ENCODE measurements around the gene WRAP73.

Gene WRAP73

DNA sequence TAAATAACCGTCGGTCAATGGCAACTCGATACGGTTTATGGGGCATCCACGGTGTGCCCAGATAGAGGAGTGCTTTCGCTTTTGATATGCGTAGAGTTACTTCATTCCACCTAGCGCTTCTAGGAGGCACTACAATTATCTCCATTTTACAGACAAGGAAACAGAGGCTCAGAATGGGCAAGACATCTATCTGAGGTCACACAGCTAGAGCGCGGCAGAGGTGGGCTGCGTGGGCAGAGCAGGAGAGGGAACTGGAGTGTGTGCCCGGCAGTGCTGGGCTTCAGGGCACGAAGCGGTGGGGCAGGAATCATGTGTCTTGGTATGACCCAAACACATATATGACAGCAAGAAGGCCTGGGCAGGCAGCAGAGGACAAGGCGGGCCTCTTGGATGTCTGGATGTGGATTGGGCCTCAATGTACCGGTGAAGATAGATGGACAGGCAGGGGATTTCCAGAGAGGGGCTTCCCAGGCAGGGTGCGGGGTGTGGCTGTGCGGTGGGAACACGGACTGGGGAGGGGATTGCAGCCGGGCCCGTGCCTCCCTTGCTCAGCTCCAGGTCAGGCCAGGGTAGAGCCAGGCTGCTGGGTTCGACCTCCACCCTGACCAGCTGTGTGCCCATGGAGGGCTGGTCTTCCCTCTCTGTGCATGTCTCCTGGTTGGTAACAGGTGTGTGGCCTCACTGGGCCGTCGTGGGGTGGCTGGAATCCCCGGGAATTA lies 23.6 kb upstream of the WRAP73 start:
- TF ChIP-seq CTCF (IDR thresholded peaks at IDR 0.05; ENCODE audit: low read depth, low read length, missing control alignments), result no peak
- DNase-seq (ENCODE audit: low read depth), result no peak

GRCh38 chr1:3672971-3673361 lies 23.1 kb upstream of the WRAP73 start:
- DNase-seq (ENCODE audit: low read depth), result no peak
- no peak overlapping the region for H3K4me3 ChIP-seq (ENCODE audit: low read depth, low read length)
- TF ChIP-seq CTCF (IDR thresholded peaks at IDR 0.05; ENCODE audit: low read depth, low read length, missing control alignments), result no peak
- in situ Hi-C loops (cut with HindIII; ENCODE audit: low sequenced_read_pairs), result no loop called here

More for the DNA sequence above, 23.6 kb upstream of the WRAP73 start:
- in situ Hi-C loops (cut with HindIII; ENCODE audit: low sequenced_read_pairs), result no loop called here
- H3K4me3 ChIP-seq (ENCODE audit: low read depth, low read length), result no peak overlapping the region

- in situ Hi-C loops (cut with HindIII; ENCODE audit: low sequenced_read_pairs), result no loop called here
- no peak overlapping the region for H3K4me3 ChIP-seq (ENCODE audit: low read depth, low read length)
- no peak for TF ChIP-seq CTCF (IDR thresholded peaks at IDR 0.05; ENCODE audit: low read depth, low read length, missing control alignments)
- no peak for DNase-seq (ENCODE audit: low read depth)
Measured at GRCh38 chr1:3672231-3672970, 22.5 kb upstream of the WRAP73 start.

GRCh38 chr1:3671371-3672180 lies 21.7 kb upstream of the WRAP73 start:
- no peak for DNase-seq (ENCODE audit: low read depth)
- in situ Hi-C loops (cut with HindIII; ENCODE audit: low sequenced_read_pairs), result no loop called here
- H3K4me3 ChIP-seq (ENCODE audit: low read depth, low read length), result no peak overlapping the region
- no peak for TF ChIP-seq CTCF (IDR thresholded peaks at IDR 0.05; ENCODE audit: low read depth, low read length, missing control alignments)

DNA sequence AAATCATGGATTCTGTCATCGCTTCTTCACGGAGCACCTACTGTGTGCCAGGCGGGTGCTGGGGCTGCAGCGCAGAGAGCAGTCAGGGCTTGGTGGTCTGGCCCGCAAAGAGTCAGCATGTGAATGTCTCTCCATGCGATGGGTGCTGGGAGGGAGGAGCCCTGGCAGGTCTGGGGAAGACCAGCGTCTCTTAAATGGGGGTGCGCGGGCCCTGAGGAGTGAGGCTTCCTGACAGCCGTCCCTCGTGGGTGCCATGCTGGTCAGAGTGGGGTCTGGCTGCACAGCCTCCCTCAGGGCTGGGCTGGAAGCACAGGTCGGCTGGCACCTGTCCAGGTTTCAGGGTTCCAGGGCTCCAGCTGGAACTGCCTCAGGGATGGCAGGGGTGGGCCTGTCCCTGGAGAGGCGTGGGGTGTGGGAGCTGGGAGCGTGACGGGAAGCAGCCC lies 20.9 kb upstream of the WRAP73 start:
- in situ Hi-C loops (cut with HindIII; ENCODE audit: low sequenced_read_pairs), result no loop called here

More for the DNA sequence above, 20.9 kb upstream of the WRAP73 start:
- DNase-seq (ENCODE audit: low read depth), result no peak
- TF ChIP-seq CTCF (IDR thresholded peaks at IDR 0.05; ENCODE audit: low read depth, low read length, missing control alignments), result no peak
- no peak overlapping the region for H3K4me3 ChIP-seq (ENCODE audit: low read depth, low read length)
